B cell (primary cell): ENCODE data around the gene LRRC57.

Experiments used
- EZH2 ChIP-seq: IDR thresholded peaks from 2 replicates; pipeline ENCODE4 v1.6.1; 2012; ENCODE audit warnings: borderline replicate concordance, low read depth, mild to moderate bottlenecking, moderate library complexity, low read length; ENCODE audit not compliant: insufficient read depth, poor library complexity, severe bottlenecking
- TF ChIP-seq, protein P1 (sequence below): fragments of 200-600 bp; IDR thresholded peaks from one replicate; pipeline ENCODE4 v1.8.0; 2022; ENCODE audit warnings: antibody characterized with exemption, mild to moderate bottlenecking

DNA sequence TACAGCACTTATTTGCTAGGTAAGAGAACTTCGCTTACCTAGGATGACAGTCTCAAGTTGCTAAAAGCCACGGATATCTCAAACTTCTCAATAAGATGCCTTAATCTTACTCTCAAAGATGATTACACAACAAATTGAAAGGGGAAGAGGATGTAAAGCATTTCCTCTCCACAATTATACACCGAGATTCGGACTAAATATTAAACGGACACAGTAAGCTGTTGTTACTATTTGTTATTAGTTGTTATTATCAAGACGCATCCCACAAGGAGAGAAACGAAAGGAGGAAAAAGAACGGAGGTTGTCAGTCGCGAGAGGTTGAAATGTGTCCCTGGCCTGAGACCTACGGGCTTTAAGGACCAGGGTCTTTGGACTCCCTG lies 58.3 kb downstream of the LRRC57 start:
- TF ChIP-seq, protein P1, sequence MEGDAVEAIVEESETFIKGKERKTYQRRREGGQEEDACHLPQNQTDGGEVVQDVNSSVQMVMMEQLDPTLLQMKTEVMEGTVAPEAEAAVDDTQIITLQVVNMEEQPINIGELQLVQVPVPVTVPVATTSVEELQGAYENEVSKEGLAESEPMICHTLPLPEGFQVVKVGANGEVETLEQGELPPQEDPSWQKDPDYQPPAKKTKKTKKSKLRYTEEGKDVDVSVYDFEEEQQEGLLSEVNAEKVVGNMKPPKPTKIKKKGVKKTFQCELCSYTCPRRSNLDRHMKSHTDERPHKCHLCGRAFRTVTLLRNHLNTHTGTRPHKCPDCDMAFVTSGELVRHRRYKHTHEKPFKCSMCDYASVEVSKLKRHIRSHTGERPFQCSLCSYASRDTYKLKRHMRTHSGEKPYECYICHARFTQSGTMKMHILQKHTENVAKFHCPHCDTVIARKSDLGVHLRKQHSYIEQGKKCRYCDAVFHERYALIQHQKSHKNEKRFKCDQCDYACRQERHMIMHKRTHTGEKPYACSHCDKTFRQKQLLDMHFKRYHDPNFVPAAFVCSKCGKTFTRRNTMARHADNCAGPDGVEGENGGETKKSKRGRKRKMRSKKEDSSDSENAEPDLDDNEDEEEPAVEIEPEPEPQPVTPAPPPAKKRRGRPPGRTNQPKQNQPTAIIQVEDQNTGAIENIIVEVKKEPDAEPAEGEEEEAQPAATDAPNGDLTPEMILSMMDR, result no peak
- no peak for TF ChIP-seq EZH2
